ENCODE results near the gene LMO1. TPM values are rescaled to one million over a fixed set of nuclear protein-coding genes. Genes with fewer than 3 reads are reported as not detected.

LMO1 gene
- total RNA-seq = not detected

DNA sequence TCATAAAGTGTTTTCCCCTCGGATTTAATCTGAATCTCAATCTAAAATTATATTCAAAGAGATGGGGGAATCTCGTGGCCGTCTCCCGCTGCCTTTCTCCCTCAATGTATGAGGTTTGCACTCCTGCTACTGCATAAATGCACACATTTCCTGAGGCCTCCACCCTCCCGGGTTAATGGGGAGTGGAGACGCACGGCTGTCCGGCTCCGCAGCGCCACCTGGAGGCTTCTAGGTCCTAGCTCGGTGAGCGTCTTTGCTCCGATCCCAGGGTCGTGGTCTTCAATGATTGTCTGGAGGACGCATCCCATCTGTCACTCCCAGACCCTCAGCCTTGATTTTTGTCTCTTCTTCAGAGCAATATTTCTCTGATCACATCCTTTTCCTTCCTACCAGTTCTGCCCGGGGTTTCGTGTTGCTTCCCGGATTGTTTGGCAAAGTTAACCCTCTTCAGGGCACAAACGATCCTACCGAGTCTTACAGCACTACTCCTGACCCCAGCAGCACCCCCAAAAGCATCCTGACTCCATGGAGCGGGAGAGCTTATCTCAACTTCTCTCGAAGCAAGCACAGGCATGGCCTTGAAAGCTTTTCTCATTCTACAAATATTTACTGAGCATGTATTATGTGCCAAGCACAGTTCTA, at the start of gene LMO1:
TSS of gene LMO1 (minus strand) at position 110 of the 642 bp plus-strand sequence. CDS start 516 bp downstream, outside the sequence.
- DNase-seq (ENCODE audit: low spot score) = peak; percentile 79

DNA sequence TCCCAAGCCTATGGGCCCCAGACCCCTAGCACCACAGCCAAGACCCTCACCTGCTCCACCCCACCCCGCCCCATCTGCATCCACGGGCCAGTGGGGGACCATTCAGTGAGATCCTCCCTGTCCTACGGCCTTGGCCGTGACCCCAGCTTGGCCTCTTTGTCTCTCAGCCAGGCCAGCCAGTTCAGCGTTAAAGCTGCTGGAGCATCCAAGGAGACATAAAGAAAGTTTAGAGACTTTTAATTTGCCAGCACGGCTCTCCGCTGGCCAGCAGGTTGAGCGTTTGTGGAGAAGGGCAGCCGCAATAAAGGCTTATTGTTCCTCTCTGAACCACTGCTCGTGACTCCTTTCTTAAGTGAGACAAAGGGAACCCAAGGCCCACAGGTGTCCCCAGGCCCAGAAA, 49.3 kb upstream of the LMO1 start:
- DNase-seq (ENCODE audit: low spot score) = no peak

DNA sequence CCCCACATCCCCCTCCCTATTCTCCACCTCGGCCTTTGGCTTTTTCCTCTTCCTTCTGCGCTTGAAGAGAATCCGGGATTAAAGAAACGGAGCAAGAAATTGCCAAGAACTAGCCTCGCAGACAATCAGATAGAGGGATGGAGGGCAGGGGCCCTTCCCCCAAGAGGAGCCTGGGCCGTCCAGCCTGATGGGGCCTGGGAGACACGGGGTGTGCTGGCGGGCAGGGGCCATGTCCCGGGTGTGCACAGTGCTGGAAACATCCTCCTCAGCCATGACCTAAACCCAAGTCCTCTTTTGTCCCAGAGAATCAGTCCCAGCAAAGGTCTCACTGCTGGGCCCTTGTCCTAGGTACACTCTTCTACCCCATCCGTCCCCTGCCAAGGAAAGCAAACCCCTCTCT, 47.7 kb upstream of the LMO1 start:
- no peak for DNase-seq (ENCODE audit: low spot score)

DNA sequence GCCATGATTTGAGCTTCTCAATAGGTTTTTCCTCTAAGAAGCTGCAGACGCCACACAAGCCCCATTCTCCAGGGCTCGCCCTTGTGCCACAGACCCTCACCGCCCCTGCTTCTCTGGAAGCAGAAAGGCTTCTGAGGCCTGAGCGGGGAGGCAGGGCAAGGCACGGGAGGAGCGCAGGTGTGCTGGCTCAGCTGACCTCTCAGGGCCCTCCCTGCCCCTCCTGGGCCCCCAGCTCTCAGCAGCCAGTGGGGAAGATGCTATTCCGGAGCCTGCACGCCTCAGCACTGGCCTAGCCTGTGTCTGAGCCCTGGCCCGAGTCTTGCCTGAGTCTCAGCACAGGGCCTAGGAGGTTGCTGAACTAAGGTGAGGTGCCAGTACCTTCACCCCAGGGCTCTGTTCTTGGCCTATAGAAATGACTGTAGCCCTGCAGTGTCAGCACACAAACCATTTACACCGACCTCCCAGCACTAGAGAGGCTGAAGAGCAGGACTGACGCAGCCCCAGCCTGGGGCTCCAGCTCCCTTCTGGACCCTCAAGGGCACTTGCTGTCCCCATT, 47.1 kb upstream of the LMO1 start:
- no peak for DNase-seq (ENCODE audit: low spot score)

DNA sequence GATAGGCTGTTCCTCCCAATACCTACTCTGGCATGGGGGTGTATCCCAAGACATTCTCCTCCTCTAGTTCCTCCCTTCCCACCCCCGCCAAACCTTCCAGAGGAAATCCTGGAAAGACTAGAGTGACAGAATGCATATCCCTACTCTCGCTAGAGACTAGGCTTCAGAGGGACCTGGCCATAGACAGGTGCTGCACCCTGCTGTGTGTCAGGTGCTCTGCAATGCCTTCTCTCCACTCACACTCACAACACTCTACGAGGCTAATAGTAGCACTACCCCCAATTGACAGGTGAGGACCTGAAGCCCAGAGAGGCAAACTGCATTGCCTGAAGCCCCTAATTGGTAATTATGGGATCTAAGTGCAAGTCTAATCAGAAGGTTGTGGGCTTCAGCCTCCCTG, 46.2 kb upstream of the LMO1 start:
- no peak for DNase-seq (ENCODE audit: low spot score)

DNA sequence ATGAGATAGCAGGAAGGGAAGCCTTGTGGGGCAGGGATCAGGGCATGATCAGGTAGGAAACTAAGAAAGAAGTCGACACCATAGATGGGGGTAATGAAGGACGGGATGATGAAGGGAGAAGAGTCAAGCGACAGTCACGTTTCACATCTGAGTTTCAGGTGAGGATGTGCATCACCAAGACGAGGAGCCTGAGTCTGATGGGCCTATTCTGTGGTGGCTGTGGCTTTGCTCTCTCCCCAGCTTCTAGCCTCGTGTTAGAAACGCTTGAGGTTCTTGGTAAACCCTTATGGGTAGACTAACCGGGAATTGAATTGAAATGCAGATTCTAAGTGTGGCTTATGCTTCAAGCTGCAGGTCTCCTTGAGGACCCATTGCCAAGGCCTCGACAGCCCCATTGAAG, 45.6 kb upstream of the LMO1 start:
- DNase-seq (ENCODE audit: low spot score) = no peak

DNA sequence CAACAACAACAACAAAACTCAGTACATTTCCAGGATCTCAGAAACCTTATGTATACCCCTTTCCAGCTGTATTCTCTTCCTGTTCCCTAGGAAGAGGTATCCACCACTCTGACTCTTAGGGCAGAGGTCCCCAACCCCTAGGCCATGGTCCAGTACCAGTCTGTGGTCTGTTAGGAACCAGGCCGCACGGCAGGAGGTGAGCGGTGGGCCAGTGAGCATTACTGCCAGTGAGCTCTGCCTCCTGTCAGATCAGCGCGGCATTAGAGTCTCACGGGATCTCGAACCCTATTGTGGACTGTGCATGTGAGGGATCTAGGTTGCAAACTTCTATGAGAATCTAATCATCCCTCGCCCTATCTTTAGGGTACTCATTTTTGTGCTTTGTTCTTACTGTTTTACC, 43.9 kb upstream of the LMO1 start:
- no peak for DNase-seq (ENCODE audit: low spot score)

DNA sequence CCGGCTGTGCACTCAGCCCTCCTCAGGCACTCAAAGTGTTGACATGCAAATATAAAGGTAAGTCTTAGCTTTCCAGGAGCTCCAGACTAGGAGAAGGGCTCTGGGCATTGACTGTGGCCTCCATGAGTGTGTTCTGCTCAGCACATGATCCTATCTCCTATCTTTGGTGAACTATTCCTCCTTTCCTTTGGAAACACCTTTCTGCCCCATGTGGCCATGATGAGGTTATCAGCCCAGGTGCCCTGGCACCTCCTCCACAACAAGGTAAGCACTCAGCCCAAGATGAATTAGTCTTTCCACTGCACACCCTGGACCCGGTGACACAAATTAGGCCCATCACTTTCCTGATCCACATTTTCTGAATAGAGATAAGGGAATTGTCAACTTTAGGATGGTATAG, 37.9 kb upstream of the LMO1 start:
- no peak for DNase-seq (ENCODE audit: low spot score)

DNA sequence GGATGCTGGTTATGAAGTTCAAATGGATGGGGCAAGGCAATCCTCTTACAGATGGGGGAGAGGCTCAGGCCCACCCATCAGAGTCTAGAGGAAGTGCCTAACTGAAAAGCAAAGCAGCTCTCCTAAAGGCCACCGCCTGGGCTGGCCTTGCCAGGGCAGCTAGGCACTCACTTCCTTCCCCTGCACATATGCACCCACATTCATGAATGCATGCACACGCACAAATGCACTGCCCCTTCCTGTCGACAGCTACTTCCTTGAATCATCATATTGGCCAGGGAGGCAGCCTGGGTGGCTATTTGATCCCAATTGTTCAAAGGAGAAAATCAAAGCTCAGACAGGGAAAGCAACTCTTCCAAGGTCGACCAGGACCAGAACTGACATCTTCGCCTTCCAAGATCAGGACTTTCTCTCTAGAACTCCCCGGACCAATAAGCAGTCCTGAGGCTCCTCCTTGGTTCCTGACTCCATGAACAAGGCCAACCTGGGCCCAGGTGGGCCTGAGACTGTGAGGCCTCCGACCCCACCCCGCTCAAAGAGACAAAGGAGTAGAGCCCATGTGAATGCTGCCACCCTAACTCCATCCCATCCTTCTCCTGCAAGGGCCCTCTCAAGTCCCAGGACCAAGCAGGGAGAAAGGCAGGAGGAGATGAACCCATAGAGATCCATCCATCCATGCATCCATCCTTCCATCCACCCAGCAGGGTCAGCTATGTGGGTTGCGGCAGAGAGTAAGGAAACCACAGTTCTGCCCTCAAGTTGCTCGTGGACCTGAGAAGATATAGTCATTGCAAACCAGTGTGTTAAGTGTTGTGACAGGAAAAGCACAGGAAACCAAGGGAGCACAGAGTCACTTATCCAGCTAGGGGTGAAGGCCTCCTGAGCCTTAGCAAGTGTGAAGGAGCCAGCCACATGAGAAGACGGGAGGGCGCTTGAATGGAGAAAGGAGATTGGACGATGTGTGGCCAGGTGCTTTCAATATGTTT, 35.4 kb upstream of the LMO1 start:
- DNase-seq (ENCODE audit: low spot score) = no peak

DNA sequence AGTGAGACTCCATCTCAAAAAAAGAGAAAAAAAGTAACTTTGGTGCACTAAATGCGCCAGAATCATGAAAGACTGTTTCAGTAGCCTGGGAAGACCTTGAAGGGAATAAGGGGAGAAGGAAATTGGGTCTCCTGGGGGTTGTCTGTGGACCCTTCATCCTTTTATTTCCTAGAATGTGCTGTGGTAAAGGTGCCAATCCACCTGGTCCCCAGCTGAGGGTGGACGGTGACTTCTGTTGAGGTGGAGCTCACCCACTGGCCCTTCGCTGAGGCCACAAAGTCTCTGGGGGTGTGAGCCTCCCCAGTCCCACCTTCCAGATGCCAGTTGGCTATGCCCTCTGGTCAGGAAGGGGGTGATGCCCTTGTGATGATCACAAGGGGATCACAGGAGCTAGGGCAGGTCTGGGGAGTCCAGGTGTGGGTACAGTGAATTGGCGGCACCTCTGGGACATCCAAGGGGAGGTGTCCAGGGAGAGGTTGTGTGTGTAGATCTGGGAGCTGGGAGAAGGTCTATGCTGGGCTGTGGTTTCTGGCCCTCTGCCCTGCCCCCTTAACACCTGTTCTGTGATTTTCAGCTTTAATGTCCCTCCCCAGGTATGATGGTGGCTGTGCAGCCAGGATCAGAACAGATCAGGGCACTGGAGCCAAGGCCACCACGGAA, 34.2 kb upstream of the LMO1 start:
- no peak for DNase-seq (ENCODE audit: low spot score)

DNA sequence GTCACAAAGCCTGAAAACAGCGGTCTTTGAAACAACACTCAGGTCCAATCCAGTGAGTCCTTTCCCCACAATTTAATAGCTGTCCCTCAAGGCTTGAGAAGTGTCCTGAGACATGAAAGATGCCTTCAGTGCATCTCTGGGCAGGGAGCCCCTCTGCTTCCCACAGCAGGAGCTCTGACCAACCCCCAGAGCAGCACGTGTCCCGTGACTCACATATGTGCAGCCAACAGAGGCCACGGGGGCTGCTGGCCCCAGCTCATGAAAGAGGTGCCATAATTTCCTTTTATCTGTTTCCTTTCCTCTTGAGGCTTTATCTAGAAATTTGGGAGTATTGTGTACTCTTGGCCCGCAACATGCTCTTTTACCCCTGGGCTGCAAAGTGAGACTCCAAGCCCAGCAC, 33.2 kb upstream of the LMO1 start:
- no peak for DNase-seq (ENCODE audit: low spot score)

DNA sequence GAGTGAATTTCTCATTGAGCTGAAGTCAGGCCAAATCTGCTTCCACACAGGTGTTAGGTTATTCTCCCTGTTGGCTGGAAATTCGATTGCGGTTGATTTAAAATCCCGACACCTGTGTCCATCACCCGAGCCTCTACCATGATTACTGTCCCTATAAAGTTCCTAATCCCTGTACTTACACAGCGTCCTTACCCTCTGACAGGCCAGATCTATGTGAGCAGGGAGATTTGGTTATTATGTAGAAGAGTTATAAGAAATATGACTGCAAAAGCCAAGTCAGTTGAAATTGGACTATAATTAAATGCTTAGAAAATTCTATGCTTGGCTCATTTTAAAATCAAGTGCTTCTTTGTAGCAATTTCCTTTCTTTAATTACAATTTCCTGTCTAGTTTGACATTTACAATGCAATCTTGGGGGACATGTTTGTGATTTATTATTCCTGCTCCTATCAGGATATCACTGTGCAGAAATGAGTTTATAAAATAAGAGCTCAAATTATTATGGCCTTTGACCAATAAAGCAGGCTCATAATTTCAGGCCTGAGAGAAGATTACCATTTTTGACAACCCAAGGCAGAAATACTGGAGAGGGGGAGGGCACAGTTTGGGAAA, 32.5 kb upstream of the LMO1 start:
- DNase-seq (ENCODE audit: low spot score) = no peak

DNA sequence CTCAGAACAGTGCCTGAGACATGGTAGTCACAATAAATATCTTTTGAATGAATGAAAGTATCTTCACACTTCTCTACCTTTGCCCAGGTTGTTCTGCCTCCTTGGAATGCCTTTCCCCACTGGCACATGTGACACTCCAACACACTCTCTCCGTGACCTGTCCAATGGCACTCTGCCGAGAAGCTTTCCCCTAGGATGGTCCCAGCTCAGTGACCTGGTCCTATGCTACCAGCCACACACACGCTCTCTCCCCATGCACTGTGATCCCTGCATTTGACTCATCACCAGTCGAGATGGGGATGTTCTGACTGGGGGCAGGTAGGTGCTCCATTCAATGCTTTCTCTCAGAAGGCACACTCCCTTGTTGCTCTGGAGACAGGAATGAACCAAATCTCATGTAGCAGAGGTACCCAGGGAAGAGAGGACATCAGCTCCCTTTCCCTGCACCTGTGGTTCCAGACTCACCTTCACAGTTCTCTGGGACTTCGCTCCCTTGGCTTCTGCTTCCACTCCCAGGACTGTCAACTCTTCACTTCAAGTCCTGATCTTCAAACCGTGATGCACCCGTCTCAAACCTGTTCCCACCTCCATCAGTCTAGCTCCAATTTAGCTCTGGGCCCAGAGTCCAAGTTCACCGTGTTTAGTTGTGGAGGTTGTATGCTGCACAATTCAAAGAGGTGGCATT, 30.7 kb upstream of the LMO1 start:
- DNase-seq (ENCODE audit: low spot score) = no peak

DNA sequence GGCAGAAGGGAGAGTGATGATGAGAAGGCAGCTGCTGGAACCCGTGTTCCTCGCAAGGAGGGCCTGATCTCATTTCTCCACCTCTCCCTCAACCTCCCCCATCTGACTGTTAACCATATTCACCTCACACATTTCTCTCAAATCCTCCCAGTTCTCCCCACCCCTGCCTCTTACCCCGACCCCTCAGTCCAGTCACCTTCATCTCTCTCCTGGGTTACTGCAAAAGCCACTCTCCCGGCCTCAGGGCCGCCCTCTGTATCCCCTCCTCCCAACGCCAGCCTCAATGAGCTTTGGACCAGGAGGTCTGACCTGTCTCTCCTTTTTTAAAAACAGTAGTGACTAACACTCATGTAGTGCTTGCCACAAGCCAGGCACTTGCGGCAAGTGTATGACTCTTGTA, 29.5 kb upstream of the LMO1 start:
- DNase-seq (ENCODE audit: low spot score) = no peak

DNA sequence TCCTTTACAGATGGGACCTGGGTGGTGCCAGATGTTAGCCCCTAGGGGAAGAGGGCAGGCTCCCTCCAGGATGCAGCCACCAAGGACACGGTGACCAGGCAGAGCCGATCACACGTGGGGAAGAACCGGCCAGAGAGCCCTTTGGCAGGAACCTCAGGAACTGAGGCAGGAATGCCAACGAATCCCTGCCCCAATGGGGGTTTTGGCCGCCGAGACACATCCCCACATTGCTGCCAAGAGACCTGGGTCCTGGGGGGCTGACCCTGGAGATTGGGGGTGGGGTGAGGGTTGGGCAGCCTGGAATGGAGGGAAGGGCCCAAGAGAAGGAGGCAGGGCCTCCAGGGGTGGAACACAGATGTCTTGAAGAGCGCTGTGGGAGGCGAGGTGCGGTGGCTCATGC, 28.7 kb upstream of the LMO1 start:
- no peak for DNase-seq (ENCODE audit: low spot score)

DNA sequence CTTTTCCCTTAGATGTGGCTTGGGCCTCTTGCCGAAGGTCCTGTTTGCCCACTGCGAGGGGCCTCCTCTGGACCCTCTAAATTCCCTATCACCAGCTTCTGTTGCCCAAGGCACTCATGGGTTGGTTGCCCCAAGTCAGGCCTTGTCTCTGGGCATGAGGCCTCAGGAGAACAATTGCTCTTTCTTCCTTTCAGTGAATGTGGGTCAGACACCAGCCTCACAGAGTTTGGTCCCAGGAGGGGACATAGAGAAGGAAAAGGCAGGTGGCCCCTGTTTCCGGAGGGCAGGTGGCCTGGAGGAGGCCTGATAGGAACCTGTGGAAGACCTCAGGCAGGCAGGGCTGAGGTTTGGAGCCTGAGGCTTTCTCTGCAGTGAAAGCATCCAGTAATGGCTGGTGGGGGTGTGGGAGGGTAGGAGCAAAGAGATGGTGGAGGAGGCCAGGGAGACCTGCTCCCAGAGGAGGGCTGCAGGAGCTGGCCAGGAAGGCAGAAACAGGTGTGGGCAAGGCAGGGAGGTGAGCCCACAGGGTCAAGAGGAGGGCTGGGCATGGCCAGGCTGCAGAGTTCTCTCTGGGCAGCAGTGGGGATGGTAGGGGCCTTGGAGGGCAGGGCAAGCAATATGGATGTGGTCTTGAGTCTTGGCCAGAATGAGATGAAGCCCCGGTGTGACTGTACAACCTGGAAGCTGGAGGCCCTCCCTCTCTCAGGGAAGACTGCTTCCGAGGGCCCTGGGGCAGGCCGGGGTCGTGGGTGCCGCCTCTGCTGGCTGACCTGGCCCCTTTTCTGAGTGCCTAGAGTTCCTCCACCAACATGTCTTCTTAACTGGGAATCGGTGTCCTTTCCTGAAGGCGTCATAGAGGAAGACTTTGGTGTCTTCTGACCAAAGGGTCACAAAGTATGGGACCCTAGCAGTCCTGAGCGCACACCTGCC, 28.0 kb upstream of the LMO1 start:
- no peak for DNase-seq (ENCODE audit: low spot score)

DNA sequence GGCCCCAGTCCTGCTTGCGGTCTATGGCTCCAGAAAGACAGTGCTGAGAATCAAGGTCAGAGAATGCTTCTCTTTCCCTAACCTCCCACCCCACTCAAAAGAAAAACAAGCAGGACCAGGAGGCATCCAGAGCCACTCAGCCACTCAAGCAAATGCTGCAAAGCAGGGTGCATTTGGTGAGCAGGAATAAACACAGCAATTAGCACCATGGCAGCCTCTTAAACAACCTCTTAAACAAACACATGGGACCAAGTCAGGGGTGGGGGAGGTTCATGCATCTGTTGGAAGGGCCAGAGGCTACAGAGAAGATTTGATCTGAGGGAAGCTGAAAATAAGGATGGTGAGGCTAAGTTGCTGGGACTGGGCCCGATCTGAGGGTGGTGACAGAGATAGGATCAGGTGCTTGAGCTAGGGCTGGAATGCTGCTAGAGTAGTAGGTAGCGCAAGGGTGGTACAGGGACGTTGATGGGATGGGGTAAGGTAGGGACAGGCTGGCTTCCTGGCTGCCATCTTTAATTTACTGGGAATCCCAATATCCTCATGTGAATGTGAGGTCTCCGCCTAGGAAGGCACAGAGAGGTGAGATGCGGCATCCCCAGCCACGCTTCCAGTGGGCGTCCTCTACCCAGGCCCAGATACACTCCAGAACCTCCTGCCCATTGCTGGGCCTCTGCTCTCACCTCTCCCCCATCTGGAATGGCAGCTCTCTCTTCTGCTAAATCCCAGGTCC, 26.6 kb upstream of the LMO1 start:
- DNase-seq (ENCODE audit: low spot score) = no peak

DNA sequence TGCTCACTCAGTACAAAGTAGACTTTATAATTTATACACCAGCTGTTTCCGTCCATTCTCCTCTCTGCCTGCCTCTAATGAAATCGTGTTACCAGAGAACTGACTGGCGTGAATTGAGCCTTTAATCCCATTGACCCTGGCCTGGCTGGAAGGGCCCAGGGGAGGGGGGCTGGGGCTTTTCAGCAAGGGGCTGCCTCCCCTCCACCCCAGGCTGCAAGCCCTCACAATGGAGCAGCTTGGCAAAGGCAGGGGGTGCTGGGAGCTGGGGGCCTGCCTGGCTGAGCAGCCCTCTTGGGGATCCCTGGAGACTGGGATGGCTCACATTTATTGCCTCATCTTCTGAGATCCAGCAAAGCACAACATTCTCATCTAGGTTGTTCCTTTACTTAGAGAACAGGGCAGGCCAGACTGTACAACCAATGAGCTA, 25.8 kb upstream of the LMO1 start:
- no peak for DNase-seq (ENCODE audit: low spot score)

DNA sequence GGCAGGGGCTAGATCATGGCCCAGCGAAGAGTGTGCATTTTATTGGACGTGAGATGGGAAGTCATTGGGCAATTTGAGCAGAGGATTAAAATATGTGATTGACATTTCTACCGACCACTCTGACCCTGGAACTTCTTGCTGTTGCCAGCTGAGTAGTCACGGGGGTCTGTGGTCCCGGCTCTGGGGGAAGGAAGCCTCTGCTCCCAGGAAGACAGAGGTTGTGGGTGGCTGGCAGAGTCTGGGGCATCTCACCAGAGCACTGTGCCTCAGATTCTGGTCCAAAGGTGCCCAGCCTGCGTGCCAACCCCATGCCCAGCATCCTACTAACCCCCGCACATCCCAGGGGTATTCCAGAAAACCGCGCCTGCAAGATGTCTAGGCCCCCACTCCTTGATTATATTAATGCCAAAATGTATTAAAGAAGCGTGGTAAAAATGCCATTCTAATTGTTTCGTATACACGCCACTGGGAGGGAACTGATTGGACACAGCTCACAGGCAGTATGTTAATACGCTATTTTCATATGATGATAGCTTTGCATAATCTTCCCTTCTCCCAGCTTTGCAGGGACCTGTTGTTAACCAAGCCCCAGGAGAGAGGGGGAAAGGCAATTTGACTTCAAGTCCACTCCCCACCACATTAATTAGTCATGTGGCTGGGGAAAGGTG, 25.3 kb upstream of the LMO1 start:
- no peak for DNase-seq (ENCODE audit: low spot score)

Measured in mucosa of gallbladder (tissue), 1 donor.